Muscle of back (tissue), 11 donors: ENCODE data around the gene MIPOL1. TPM values are rescaled to one million over a fixed set of nuclear protein-coding genes. Genes with fewer than 3 reads are reported as not detected.
"Not testable (repeated sequence)": the region's sequence is repeated elsewhere in the genome, so short reads cannot be mapped to it uniquely, and the experiment has no call there.

ENCODE experiments used
- DNase-seq, 3 donors: peaks; one replicate each; pipeline versions ENCODE4 v3.0.0 to v3.0.0-alpha.2; 2013
- polyA plus RNA-seq, 10 donors: library from polyadenylated mRNA; unstranded; fragments of 120-200 nt; gene quantifications; one replicate each; pipeline ENCODE4 v1.2.1, GENCODE V29; 2013; ENCODE audit not compliant: insufficient read length in 10 of 10

The MIPOL1 gene
- polyA plus RNA-seq, 10 donors, result 4.2 to 8.3 (median 4.9) TPM

- DNase-seq, result no peak
Observed at GRCh38 chr14:37384870-37385596, 187.3 kb downstream of the MIPOL1 start.

GRCh38 chr14:37397157-37397940, 199.6 kb downstream of the MIPOL1 start:
- DNase-seq, result not testable (repeated sequence)

GRCh38 chr14:37397941-37398215, 200.1 kb downstream of the MIPOL1 start:
- DNase-seq, result no peak

- DNase-seq, result no peak
Observed at GRCh38 chr14:37399517-37399916, 201.8 kb downstream of the MIPOL1 start.

GRCh38 chr14:37401093-37401492, 203.4 kb downstream of the MIPOL1 start:
- DNase-seq, result no peak

GRCh38 chr14:37403626-37404025, 205.9 kb downstream of the MIPOL1 start:
- DNase-seq, result no peak

GRCh38 chr14:37406095-37406494, 208.4 kb downstream of the MIPOL1 start:
- no peak for DNase-seq

GRCh38 chr14:37411079-37411735, 213.5 kb downstream of the MIPOL1 start:
- no peak for DNase-seq

GRCh38 chr14:37413050-37413449, 215.3 kb downstream of the MIPOL1 start:
- no peak for DNase-seq

GRCh38 chr14:37413504-37414003, 215.8 kb downstream of the MIPOL1 start:
- no peak for DNase-seq

- no peak for DNase-seq
Observed at GRCh38 chr14:37416264-37416663, 218.5 kb downstream of the MIPOL1 start.

- no peak for DNase-seq
Observed at GRCh38 chr14:37417151-37417550, 219.4 kb downstream of the MIPOL1 start.

- no peak for DNase-seq
Observed at GRCh38 chr14:37417833-37418232, 220.1 kb downstream of the MIPOL1 start.

GRCh38 chr14:37420622-37421021, 222.9 kb downstream of the MIPOL1 start:
- no peak for DNase-seq

- DNase-seq, result no peak
Observed at GRCh38 chr14:37422319-37422718, 224.6 kb downstream of the MIPOL1 start.

GRCh38 chr14:37422748-37423147, 225.0 kb downstream of the MIPOL1 start:
- DNase-seq, result no peak

- DNase-seq, result no peak
Observed at GRCh38 chr14:37428954-37429353, 231.2 kb downstream of the MIPOL1 start.

GRCh38 chr14:37429618-37430017, 231.9 kb downstream of the MIPOL1 start:
- DNase-seq, result no peak

GRCh38 chr14:37434867-37435266, 237.1 kb downstream of the MIPOL1 start:
- DNase-seq, result no peak

- no peak for DNase-seq
Observed at GRCh38 chr14:37436519-37436918, 238.8 kb downstream of the MIPOL1 start.

- DNase-seq, result no peak
Observed at GRCh38 chr14:37437490-37437889, 239.8 kb downstream of the MIPOL1 start.

GRCh38 chr14:37438444-37438843, 240.7 kb downstream of the MIPOL1 start:
- no peak for DNase-seq

- DNase-seq, result peak in 1 of 3 donors; percentile 5
Observed at GRCh38 chr14:37443461-37443860, 245.7 kb downstream of the MIPOL1 start.
